ENCODE data around the gene ERCC1.

GRCh38 chr19:45442778-45443461 lies 19.2 kb upstream of the ERCC1 start:
- TF ChIP-seq, protein P1, sequence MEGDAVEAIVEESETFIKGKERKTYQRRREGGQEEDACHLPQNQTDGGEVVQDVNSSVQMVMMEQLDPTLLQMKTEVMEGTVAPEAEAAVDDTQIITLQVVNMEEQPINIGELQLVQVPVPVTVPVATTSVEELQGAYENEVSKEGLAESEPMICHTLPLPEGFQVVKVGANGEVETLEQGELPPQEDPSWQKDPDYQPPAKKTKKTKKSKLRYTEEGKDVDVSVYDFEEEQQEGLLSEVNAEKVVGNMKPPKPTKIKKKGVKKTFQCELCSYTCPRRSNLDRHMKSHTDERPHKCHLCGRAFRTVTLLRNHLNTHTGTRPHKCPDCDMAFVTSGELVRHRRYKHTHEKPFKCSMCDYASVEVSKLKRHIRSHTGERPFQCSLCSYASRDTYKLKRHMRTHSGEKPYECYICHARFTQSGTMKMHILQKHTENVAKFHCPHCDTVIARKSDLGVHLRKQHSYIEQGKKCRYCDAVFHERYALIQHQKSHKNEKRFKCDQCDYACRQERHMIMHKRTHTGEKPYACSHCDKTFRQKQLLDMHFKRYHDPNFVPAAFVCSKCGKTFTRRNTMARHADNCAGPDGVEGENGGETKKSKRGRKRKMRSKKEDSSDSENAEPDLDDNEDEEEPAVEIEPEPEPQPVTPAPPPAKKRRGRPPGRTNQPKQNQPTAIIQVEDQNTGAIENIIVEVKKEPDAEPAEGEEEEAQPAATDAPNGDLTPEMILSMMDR (IDR thresholded peaks at IDR 0.05; ENCODE audit: low read depth, low read length, poor library complexity, severe bottlenecking), result no peak
- TF ChIP-seq EZH2phosphoT487 (IDR thresholded peaks at IDR 0.05; ENCODE audit: borderline replicate concordance, low read length), result no peak

All from DOHH2 (cell line).